HCT116 (cell line): ENCODE measurements around the gene PKP1. TPM values are rescaled to one million over a fixed set of nuclear protein-coding genes. Genes with fewer than 3 reads are reported as not detected.

Experiments used
- ATAC-seq: fragments of 200-7000 bp; cut with Tn5 transposase; 2 replicates; pipeline ENCODE4 v1.9.1; 2020; ENCODE audit warnings: mild to moderate bottlenecking, moderate library complexity
- BruUV-seq: library from RNA; stranded (reverse); fragments of 400-500 nt; replicated peaks from 2 replicates; lab custom pipeline; 2021; lab: Mats Ljungman, UMichigan
- CTCF ChIA-PET: fragments of 300-600 bp; sonication (Branson Sonifier 250); formaldehyde crosslinking; loops from one replicate; lab custom pipeline; 2021; ENCODE audit warnings: antibody characterized with exemption; lab: Charles Lee
- POLR2A ChIA-PET: fragments of 300-600, 350-600 bp; sonication (Branson Sonifier 250); formaldehyde crosslinking; loops from one replicate; lab custom pipeline; 2021; ENCODE audit warnings: antibody characterized with exemption; lab: Charles Lee
- RAD21 ChIA-PET, 2 experiments: fragments of 300-600 bp; sonication (Branson Sonifier 250); formaldehyde crosslinking; loops; one replicate each; lab custom pipeline; 2023; ENCODE audit warnings: low total read pairs in 2 of 2; ENCODE audit not compliant: uncharacterized antibody in 2 of 2, unreplicated experiment in 2 of 2, low non-redundant PET in 1 of 2; lab: Charles Lee
- DNase-seq: peaks from one replicate; pipeline ENCODE4 v3.0.0-alpha.2; 2010; ENCODE audit warnings: low read depth, low spot score
- H2AFZ ChIP-seq: fragments of 200-600 bp; shearing (Covaris generic), sonication (generic); 2 replicates; pipeline ENCODE4 v1.6.1; 2017; ENCODE audit warnings: low read depth, mixed run types, mixed read lengths, antibody characterized with exemption, low read length; ENCODE audit not compliant: poor library complexity, severe bottlenecking
- H3K27ac ChIP-seq: 2 replicates; pipeline ENCODE4 v1.5.1; 2012; ENCODE audit warnings: low read depth, low read length
- H3K27me3 ChIP-seq: fragments of 200-600 bp; sonication (generic); 2 replicates; pipeline ENCODE4 v1.6.1; 2016; ENCODE audit warnings: mixed run types, low read length, mixed read lengths; ENCODE audit not compliant: insufficient read depth
- H3K36me3 ChIP-seq, 2 experiments: fragments of 200-500 bp in 1 of 2; fragments of 200-600 bp in 1 of 2; sonication (Bioruptor generic) in 1 of 2; sonication (generic) in 1 of 2; 2 replicates each; pipeline versions ENCODE4 v1.5.1 to v1.6.1; 2014 to 2016; ENCODE audit warnings: low read length in 2 of 2, inconsistent platforms in 1 of 2, mixed read lengths in 1 of 2, mixed run types in 1 of 2; ENCODE audit not compliant: insufficient read depth in 2 of 2, control insufficient read depth in 1 of 2
- H3K4me1 ChIP-seq, 2 experiments: fragments of 200-600 bp in 1 of 2; sonication (generic) in 1 of 2; 2 replicates each; pipeline versions ENCODE4 v1.5.1 to v1.6.1; 2012 to 2017; ENCODE audit warnings: low read length in 2 of 2, inconsistent platforms in 1 of 2, mild to moderate bottlenecking in 1 of 2, mixed read lengths in 1 of 2, mixed run types in 1 of 2, moderate library complexity in 1 of 2; ENCODE audit not compliant: insufficient read depth in 2 of 2, control insufficient read depth in 1 of 2
- H3K4me2 ChIP-seq: fragments of 200-600 bp; sonication (generic); 2 replicates; pipeline ENCODE4 v1.6.1; 2017; ENCODE audit warnings: mixed run types, low read length, mixed read lengths
- H3K4me3 ChIP-seq, 2 experiments: fragments of 200-600 bp in 1 of 2; sonication (generic) in 1 of 2; replicated peaks in 1 of 2; 2 replicates each; pipeline ENCODE4 v1.5.1; 2011 to 2016; ENCODE audit warnings: low read length in 2 of 2, control low read depth in 1 of 2, low read depth in 1 of 2, mild to moderate bottlenecking in 1 of 2, mixed read lengths in 1 of 2, mixed run types in 1 of 2
- H3K79me2 ChIP-seq: fragments of 200-600 bp; sonication (generic); 2 replicates; pipeline ENCODE4 v1.6.1; 2017; ENCODE audit warnings: mild to moderate bottlenecking, mixed run types, low read length, moderate library complexity, mixed read lengths; ENCODE audit not compliant: insufficient read depth
- H3K9ac ChIP-seq: fragments of 200-600 bp; sonication (generic); 2 replicates; pipeline ENCODE4 v1.6.1; 2016; ENCODE audit warnings: low read length, mixed read lengths
- H3K9me2 ChIP-seq: fragments of 200-600 bp; sonication (generic), shearing (Covaris generic); 2 replicates; pipeline ENCODE4 v1.6.1; 2017; ENCODE audit warnings: mixed run types, mild to moderate bottlenecking, moderate library complexity; ENCODE audit not compliant: insufficient read depth
- H3K9me3 ChIP-seq, 2 experiments: fragments of 200-500 bp in 1 of 2; fragments of 200-600 bp in 1 of 2; sonication (Bioruptor generic) in 1 of 2; sonication (generic) in 1 of 2; 2 replicates each; pipeline ENCODE4 v1.6.1; 2014 to 2017; ENCODE audit warnings: low read length in 2 of 2, mixed read lengths in 2 of 2, inconsistent platforms in 1 of 2, low read depth in 1 of 2, mild to moderate bottlenecking in 1 of 2, mixed run types in 1 of 2, moderate library complexity in 1 of 2; ENCODE audit not compliant: control insufficient read depth in 1 of 2, insufficient read depth in 1 of 2
- H4K20me1 ChIP-seq: fragments of 200-600 bp; sonication (generic), shearing (Covaris generic); 2 replicates; pipeline ENCODE4 v1.6.1; 2017; ENCODE audit warnings: mixed run types, mild to moderate bottlenecking, moderate library complexity; ENCODE audit not compliant: insufficient read depth
- ATF3 ChIP-seq: IDR thresholded peaks from 2 replicates; pipeline ENCODE4 v1.6.1; 2012
- CBX3 ChIP-seq: IDR thresholded peaks from 2 replicates; pipeline ENCODE4 v1.6.1; 2012; ENCODE audit warnings: low read depth
- EGR1 ChIP-seq: IDR thresholded peaks from 2 replicates; pipeline ENCODE4 v1.6.1; 2012; ENCODE audit warnings: low read depth
- ELF1 ChIP-seq: IDR thresholded peaks from 2 replicates; pipeline ENCODE4 v1.6.1; 2012; ENCODE audit warnings: low read depth, borderline replicate concordance
- EZH2 ChIP-seq: fragments of 200-600 bp; sonication (generic); IDR thresholded peaks from 2 replicates; pipeline ENCODE4 v1.6.1; 2017; ENCODE audit warnings: antibody characterized with exemption, mixed run types
- EZH2phosphoT487 ChIP-seq: fragments of 200-600 bp; IDR thresholded peaks from 2 replicates; pipeline ENCODE4 v1.6.1; 2018; ENCODE audit warnings: antibody characterized with exemption, borderline replicate concordance
- FOSL1 ChIP-seq: IDR thresholded peaks from 2 replicates; pipeline ENCODE4 v1.6.1; 2012; ENCODE audit warnings: low read depth
- JUND ChIP-seq: IDR thresholded peaks from 2 replicates; pipeline ENCODE4 v1.6.1; 2012
- POLR2A ChIP-seq: IDR thresholded peaks from 2 replicates; pipeline ENCODE4 v1.7.0; 2011; ENCODE audit warnings: borderline replicate concordance; ENCODE audit not compliant: insufficient read depth, insufficient read length; ENCODE audit errors: extremely low read depth
- REST ChIP-seq: IDR thresholded peaks from 2 replicates; pipeline ENCODE4 v1.6.1; 2012; ENCODE audit warnings: low read depth
- SIN3A ChIP-seq: IDR thresholded peaks from 2 replicates; pipeline ENCODE4 v1.6.1; 2012; ENCODE audit warnings: low read depth
- SP1 ChIP-seq: IDR thresholded peaks from 2 replicates; pipeline ENCODE4 v1.6.1; 2012; ENCODE audit warnings: low read depth
- SRF ChIP-seq: IDR thresholded peaks from 2 replicates; pipeline ENCODE4 v1.6.1; 2012; ENCODE audit warnings: low read depth
- TCF7L2 ChIP-seq: IDR thresholded peaks from 2 replicates; pipeline ENCODE4 v1.7.0; 2011; ENCODE audit warnings: borderline replicate concordance, inconsistent platforms; ENCODE audit not compliant: insufficient read depth, insufficient read length; ENCODE audit errors: extremely low read depth
- YY1 ChIP-seq: IDR thresholded peaks from 2 replicates; pipeline ENCODE4 v1.6.1; 2011; ENCODE audit warnings: low read length, low read depth, moderate library complexity, mild to moderate bottlenecking; ENCODE audit not compliant: insufficient replicate concordance; ENCODE audit errors: extremely low read depth
- ZBTB33 ChIP-seq: IDR thresholded peaks from 2 replicates; pipeline ENCODE4 v1.6.1; 2011; ENCODE audit warnings: mild to moderate bottlenecking, low read length, moderate library complexity; ENCODE audit not compliant: insufficient replicate concordance; ENCODE audit errors: extremely low read depth
- ZFX ChIP-seq: fragments of 450-650 bp; IDR thresholded peaks from 2 replicates; pipeline ENCODE4 v1.6.1; 2017
- ZNF274 ChIP-seq: fragments of 200-500 bp; sonication (Bioruptor generic); IDR thresholded peaks from 2 replicates; pipeline ENCODE4 v1.6.1; 2014; ENCODE audit warnings: mild to moderate bottlenecking, low read depth, low read length, inconsistent platforms
- intact Hi-C: fragments of 100-400 bp; cut with micrococcal nuclease; formaldehyde crosslinking; loops from 2 replicates; pipeline ENCODE4 v1.10.0; 2022
- total RNA-seq: library from RNA; stranded (reverse); gene quantifications from one replicate; pipeline ENCODE4 v1.2.1, GENCODE V29; 2021; ENCODE audit not compliant: unreplicated experiment
- TF ChIP-seq, protein P1 (sequence below), 3 experiments: fragments of 200-600 bp in 1 of 3; sonication (generic) in 1 of 3; IDR thresholded peaks in 2 of 3; conservative IDR thresholded peaks in 1 of 3; 2 replicates each; pipeline ENCODE4 v1.5.1; 2012 to 2017; ENCODE audit warnings: low read depth in 2 of 3, low read length in 2 of 3, antibody characterized with exemption in 1 of 3, borderline replicate concordance in 1 of 3, control low read depth in 1 of 3, mild to moderate bottlenecking in 1 of 3, mixed read lengths in 1 of 3, mixed run types in 1 of 3, moderate library complexity in 1 of 3; ENCODE audit not compliant: insufficient read depth in 1 of 3
- TF ChIP-seq, protein P2 (sequence below): IDR thresholded peaks from 2 replicates; pipeline ENCODE4 v1.6.1; 2012

PKP1 gene
- total RNA-seq, 1 experiment from 2014 or later = 0.07 TPM

GRCh38 chr1:201351617-201352016 is 68.3 kb downstream of the PKP1 start:
- CTCF ChIA-PET = no interaction called here
- Histone ChIP-seq H3K27me3 (peaks cover 12% of the 10 kb centered on the region; the same call in 1 of the 2 replicates), H3K79me2 (no peaks in the 10 kb centered on the region), H3K4me3 (no peak overlapping the region), H2AFZ (no peak overlapping the region), H3K9me3 (no peaks in the 10 kb centered on the region), H3K4me2 (no peak overlapping the region), H4K20me1 (no peaks in the 10 kb centered on the region), H3K4me1 (peaks cover 0 to 10% of the 10 kb centered on the region in 2 experiments; a peak in 2 of 4 replicates), H3K9ac (no peak overlapping the region), H3K36me3 (no peaks in the 10 kb centered on the region), H3K27ac (no peak overlapping the region), H3K9me2 (no peaks in the 10 kb centered on the region)
- no TSS peak for BruUV-seq
- intact Hi-C loops = no loop called here
- RAD21 ChIA-PET = no interaction called here
- TF ChIP-seq SRF (no peak), EZH2phosphoT487 (no peak), ZBTB33 (no peak), ZNF274 (no peak), JUND (no peak), SIN3A (no peak), ATF3 (no peak), POLR2A (no peak), FOSL1 (no peak), REST (no peak), CBX3 (no peak), TCF7L2 (no peak), YY1 (no peak), ELF1 (no peak), EGR1 (no peak), SP1 (no peak), EZH2 (no peak), ZFX (no peak)
- TF ChIP-seq, protein P1, sequence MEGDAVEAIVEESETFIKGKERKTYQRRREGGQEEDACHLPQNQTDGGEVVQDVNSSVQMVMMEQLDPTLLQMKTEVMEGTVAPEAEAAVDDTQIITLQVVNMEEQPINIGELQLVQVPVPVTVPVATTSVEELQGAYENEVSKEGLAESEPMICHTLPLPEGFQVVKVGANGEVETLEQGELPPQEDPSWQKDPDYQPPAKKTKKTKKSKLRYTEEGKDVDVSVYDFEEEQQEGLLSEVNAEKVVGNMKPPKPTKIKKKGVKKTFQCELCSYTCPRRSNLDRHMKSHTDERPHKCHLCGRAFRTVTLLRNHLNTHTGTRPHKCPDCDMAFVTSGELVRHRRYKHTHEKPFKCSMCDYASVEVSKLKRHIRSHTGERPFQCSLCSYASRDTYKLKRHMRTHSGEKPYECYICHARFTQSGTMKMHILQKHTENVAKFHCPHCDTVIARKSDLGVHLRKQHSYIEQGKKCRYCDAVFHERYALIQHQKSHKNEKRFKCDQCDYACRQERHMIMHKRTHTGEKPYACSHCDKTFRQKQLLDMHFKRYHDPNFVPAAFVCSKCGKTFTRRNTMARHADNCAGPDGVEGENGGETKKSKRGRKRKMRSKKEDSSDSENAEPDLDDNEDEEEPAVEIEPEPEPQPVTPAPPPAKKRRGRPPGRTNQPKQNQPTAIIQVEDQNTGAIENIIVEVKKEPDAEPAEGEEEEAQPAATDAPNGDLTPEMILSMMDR (IDR thresholded peaks at IDR 0.05 in 2 of 3, conservative IDR thresholded peaks at IDR 0.05 in 1 of 3; ENCODE audit: borderline replicate concordance in 1 of 3, insufficient read depth in 1 of 3, low read depth in 2 of 3, low read length in 2 of 3) = no peak
- TF ChIP-seq, protein P2, sequence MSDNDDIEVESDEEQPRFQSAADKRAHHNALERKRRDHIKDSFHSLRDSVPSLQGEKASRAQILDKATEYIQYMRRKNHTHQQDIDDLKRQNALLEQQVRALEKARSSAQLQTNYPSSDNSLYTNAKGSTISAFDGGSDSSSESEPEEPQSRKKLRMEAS = no peak
- ATAC-seq = no peak
- DNase-seq = no peak
- POLR2A ChIA-PET = no interaction called here
